Endothelial cell of umbilical vein (primary cell): ENCODE measurements around the gene ITPR1. TPM values are rescaled to one million over a fixed set of nuclear protein-coding genes. Genes with fewer than 3 reads are reported as not detected.

Experiments used
- BruUV-seq: library from RNA; stranded (reverse); fragments of 400-500 nt; replicated peaks from 2 replicates; lab custom pipeline; 2021; lab: Mats Ljungman, UMichigan
- CTCF ChIA-PET: fragments of 300-600, 350-600 bp; sonication (Branson Sonifier 250); formaldehyde crosslinking; loops from one replicate; lab custom pipeline; 2021; ENCODE audit warnings: antibody characterized with exemption, inconsistent platforms; lab: Charles Lee
- POLR2A ChIA-PET: fragments of 300-600, 350-600 bp; sonication (Branson Sonifier 250); formaldehyde crosslinking; loops from one replicate; lab custom pipeline; 2021; ENCODE audit warnings: antibody characterized with exemption, inconsistent platforms; lab: Charles Lee
- DNase-seq: peaks from one replicate; pipeline ENCODE4 v3.0.0-alpha.2; 2011; ENCODE audit warnings: low read depth, low spot score
- FAIRE-seq: peaks from 2 replicates; lab custom pipeline; 2011; peaks lifted over from hg19 to GRCh38; lab: Jason Lieb, UNC
- H2AFZ ChIP-seq: 2 replicates; pipeline ENCODE4 v1.6.0; 2012; ENCODE audit warnings: low read depth, low read length, control low read depth, inconsistent platforms
- H3K27ac ChIP-seq: 2 replicates; pipeline ENCODE4 v1.5.1; 2011; ENCODE audit warnings: low read depth, mild to moderate bottlenecking, control low read depth, low read length, moderate library complexity; ENCODE audit not compliant: insufficient read depth
- H3K27me3 ChIP-seq, 2 experiments: 2 replicates each; pipeline versions ENCODE4 v1.6.0 to v1.6.1; 2011; ENCODE audit warnings: low read length in 2 of 2, mixed read lengths in 1 of 2; ENCODE audit not compliant: control insufficient read depth in 2 of 2, insufficient read depth in 2 of 2
- H3K36me3 ChIP-seq, 2 experiments: 2 replicates in 1 of 2; 3 replicates in 1 of 2; pipeline ENCODE4 v1.5.1; 2011; ENCODE audit warnings: low read length in 2 of 2, mild to moderate bottlenecking in 1 of 2, moderate library complexity in 1 of 2; ENCODE audit not compliant: control insufficient read depth in 2 of 2, insufficient read depth in 2 of 2; ENCODE audit errors: extremely low read depth in 1 of 2
- H3K4me1 ChIP-seq: 3 replicates; pipeline ENCODE4 v1.5.1; 2011; ENCODE audit warnings: mild to moderate bottlenecking, low read length; ENCODE audit not compliant: control insufficient read depth, insufficient read depth; ENCODE audit errors: extremely low read depth
- H3K4me2 ChIP-seq: 2 replicates; pipeline ENCODE4 v1.6.1; 2011; ENCODE audit warnings: low read length, control low read depth, mixed read lengths; ENCODE audit not compliant: insufficient read depth
- H3K4me3 ChIP-seq, 3 experiments: fragments of 200-600 bp in 1 of 3; sonication (generic), shearing (Covaris generic) in 1 of 3; replicated peaks in 1 of 3; 2 replicates each; pipeline ENCODE4 v1.5.1; 2011 to 2016; ENCODE audit warnings: control low read depth in 3 of 3, low read length in 3 of 3, mild to moderate bottlenecking in 2 of 3, inconsistent platforms in 1 of 3, low read depth in 1 of 3, moderate library complexity in 1 of 3; ENCODE audit not compliant: insufficient read depth in 1 of 3
- H3K79me2 ChIP-seq: 2 replicates; pipeline ENCODE4 v1.6.0; 2012; ENCODE audit warnings: low read length, inconsistent platforms; ENCODE audit not compliant: control insufficient read depth, insufficient read depth
- H3K9ac ChIP-seq: replicated peaks from 2 replicates; pipeline ENCODE3; 2011; ENCODE audit warnings: low read length, control low read depth; ENCODE audit not compliant: insufficient read depth; ENCODE audit errors: extremely low read depth
- H3K9me1 ChIP-seq: replicated peaks from 3 replicates; pipeline ENCODE4 v1.6.0; 2011; ENCODE audit warnings: mild to moderate bottlenecking, low read length; ENCODE audit not compliant: control insufficient read depth, insufficient read depth; ENCODE audit errors: extremely low read depth
- H3K9me3 ChIP-seq: replicated peaks from 2 replicates; pipeline ENCODE4 v1.5.1; 2012; ENCODE audit warnings: low read length, inconsistent platforms; ENCODE audit not compliant: control insufficient read depth, insufficient read depth
- H4K20me1 ChIP-seq: replicated peaks from 2 replicates; pipeline ENCODE3; 2011; ENCODE audit warnings: mild to moderate bottlenecking, low read length; ENCODE audit not compliant: control insufficient read depth, insufficient read depth; ENCODE audit errors: extremely low read depth
- EZH2 ChIP-seq: IDR thresholded peaks from 2 replicates; pipeline ENCODE4 v1.6.1; 2012; ENCODE audit warnings: borderline replicate concordance, low read depth, mild to moderate bottlenecking, moderate library complexity, low read length, inconsistent platforms; ENCODE audit not compliant: severe bottlenecking
- FOS ChIP-seq: IDR thresholded peaks from 2 replicates; pipeline ENCODE4 v1.6.1; 2011; ENCODE audit warnings: mild to moderate bottlenecking, low read length, moderate library complexity, borderline replicate concordance; ENCODE audit not compliant: insufficient read depth
- JUN ChIP-seq: IDR thresholded peaks from 2 replicates; pipeline ENCODE4 v1.6.1; 2011; ENCODE audit warnings: borderline replicate concordance, low read depth; ENCODE audit not compliant: insufficient read length, insufficient read depth
- POLR2AphosphoS5 ChIP-seq: IDR thresholded peaks from 2 replicates; pipeline ENCODE4 v1.6.1; 2012; ENCODE audit warnings: low read depth, mild to moderate bottlenecking, control low read depth, low read length, moderate library complexity; ENCODE audit not compliant: insufficient read depth
- dilution Hi-C: fragments of 300-500 bp; cut with MboI; formaldehyde crosslinking; loops from one replicate; pipeline ENCODE4 v1.15.0; 2019; ENCODE audit warnings: low sequenced_read_pairs; ENCODE audit not compliant: extremely low pct_ligation_motif_present
- intact Hi-C: fragments of 100-400 bp; cut with micrococcal nuclease; formaldehyde crosslinking; loops from one replicate; pipeline ENCODE4 v1.10.0; 2022
- polyA plus RNA-seq, 4 experiments: library from polyadenylated mRNA; depleted of rRNA in 3 of 4; stranded (reverse) in 3 of 4; unstranded in 1 of 4; fragments of >200 nt; gene quantifications; 2 replicates each; pipeline versions ENCODE4 v1.2.1 to v1.2.3, GENCODE V29; 2011 to 2012; ENCODE audit warnings: missing spikeins in 1 of 4
- total RNA-seq: library from RNA; stranded (reverse); gene quantifications from 2 replicates; pipeline ENCODE4 v1.2.3, GENCODE V29; 2021
- TF ChIP-seq, protein P1 (sequence below): IDR thresholded peaks from 2 replicates; pipeline ENCODE4 v1.6.1; 2011; ENCODE audit not compliant: insufficient read depth, insufficient read length
- TF ChIP-seq, protein P2 (sequence below), 2 donors: IDR thresholded peaks; 1 replicate in 1 of 2; 2 replicates in 1 of 2; pipeline ENCODE4 v1.5.1; 2011; ENCODE audit warnings: low read length in 2 of 2, mild to moderate bottlenecking in 2 of 2, moderate library complexity in 2 of 2, control low read depth in 1 of 2, inconsistent platforms in 1 of 2, low read depth in 1 of 2; ENCODE audit not compliant: insufficient read depth in 1 of 2; ENCODE audit errors: extremely low read depth in 1 of 2

ITPR1 gene
- total and polyA plus RNA-seq, 2 donors (not counting 3 experiments of a cell fraction or from before 2014, with no cell fraction given), result 5.1 to 16.1 TPM

DNA sequence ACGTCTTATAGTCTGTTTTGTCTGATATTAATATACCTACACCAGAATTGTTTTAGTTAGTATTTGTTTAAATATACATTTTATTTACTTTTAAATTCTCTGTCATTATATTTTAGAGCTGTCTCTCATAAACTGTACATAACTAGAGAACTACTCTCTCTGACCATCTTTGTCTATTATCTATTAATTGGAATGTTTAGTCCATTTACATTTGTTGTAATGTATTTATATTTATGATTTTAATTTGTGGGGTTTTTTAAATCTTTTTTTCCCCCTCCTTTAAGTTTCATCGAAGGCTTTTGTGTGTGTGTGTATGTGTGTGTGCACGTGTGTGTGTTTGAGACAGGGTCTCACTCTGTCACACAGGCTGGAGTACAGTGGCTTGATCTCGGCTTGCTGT is 47.1 kb downstream of the ITPR1 start:
- Histone ChIP-seq H3K79me2 (no peaks in the 10 kb centered on the region), H3K27ac (no peak overlapping the region), H3K4me2 (no peak overlapping the region), H3K9me3 (no peaks in the 10 kb centered on the region), H2AFZ (no peak overlapping the region), H4K20me1 (no peaks in the 10 kb centered on the region), H3K27me3 (no peaks in the 10 kb centered on the region), H3K36me3 (no peaks in the 10 kb centered on the region), H3K9me1 (no peaks in the 10 kb centered on the region), H3K4me3 (no peak overlapping the region), H3K9ac (no peak overlapping the region), H3K4me1 (no peaks in the 10 kb centered on the region)
- no peak for DNase-seq
- ChIA-PET CTCF (no interaction called here), POLR2A (no interaction called here)
- no peak for TF ChIP-seq POLR2AphosphoS5
- BruUV-seq, result no TSS peak
- intact Hi-C loops, result no loop called here
- dilution Hi-C loops, result no loop called here
- FAIRE-seq, result no peak

DNA sequence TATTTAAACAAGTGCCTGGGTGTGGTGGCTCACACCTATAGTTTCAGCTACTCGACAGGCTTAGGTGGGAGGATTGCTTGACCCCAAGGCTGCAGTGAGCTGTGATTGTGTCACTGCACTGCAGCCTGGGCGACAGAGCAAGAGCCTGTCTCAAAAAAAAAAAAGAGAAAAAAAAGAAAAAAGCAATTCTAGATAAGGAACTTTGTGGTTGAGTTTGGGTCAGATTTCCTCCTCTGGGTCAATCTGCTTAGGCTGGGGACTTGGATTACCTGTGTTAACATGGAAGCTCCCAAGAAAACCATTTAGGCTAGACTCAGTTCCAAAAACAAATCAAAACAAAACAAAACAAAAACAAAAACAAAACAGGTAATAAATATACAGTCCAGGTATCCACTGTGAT is 50.0 kb downstream of the ITPR1 start:
- POLR2A ChIA-PET, result no interaction called here
- no peak for DNase-seq
- Histone ChIP-seq H3K9me1 (no peaks in the 10 kb centered on the region), H3K4me1 (no peaks in the 10 kb centered on the region), H3K79me2 (no peaks in the 10 kb centered on the region), H3K9me3 (no peaks in the 10 kb centered on the region), H3K27ac (no peak overlapping the region), H4K20me1 (no peaks in the 10 kb centered on the region), H3K4me3 (no peak overlapping the region), H3K27me3 (no peaks in the 10 kb centered on the region), H3K36me3 (no peaks in the 10 kb centered on the region), H3K9ac (no peak overlapping the region), H2AFZ (no peak overlapping the region), H3K4me2 (no peak overlapping the region)
- CTCF ChIA-PET, result interaction anchor here (0.6 to 2.6 kb wide), 3 partner anchors 10 to 75 kb away, joined by 3 to 9 read pairs (median 4); no protein-coding TSS in a partner anchor
- no peak for FAIRE-seq
- intact Hi-C loops (no loop called here), dilution Hi-C loops (no loop called here)
- TF ChIP-seq JUN (no peak), EZH2 (no peak), FOS (no peak)
- TF ChIP-seq, protein P1, sequence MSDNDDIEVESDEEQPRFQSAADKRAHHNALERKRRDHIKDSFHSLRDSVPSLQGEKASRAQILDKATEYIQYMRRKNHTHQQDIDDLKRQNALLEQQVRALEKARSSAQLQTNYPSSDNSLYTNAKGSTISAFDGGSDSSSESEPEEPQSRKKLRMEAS, result no peak
- TF ChIP-seq, protein P2, sequence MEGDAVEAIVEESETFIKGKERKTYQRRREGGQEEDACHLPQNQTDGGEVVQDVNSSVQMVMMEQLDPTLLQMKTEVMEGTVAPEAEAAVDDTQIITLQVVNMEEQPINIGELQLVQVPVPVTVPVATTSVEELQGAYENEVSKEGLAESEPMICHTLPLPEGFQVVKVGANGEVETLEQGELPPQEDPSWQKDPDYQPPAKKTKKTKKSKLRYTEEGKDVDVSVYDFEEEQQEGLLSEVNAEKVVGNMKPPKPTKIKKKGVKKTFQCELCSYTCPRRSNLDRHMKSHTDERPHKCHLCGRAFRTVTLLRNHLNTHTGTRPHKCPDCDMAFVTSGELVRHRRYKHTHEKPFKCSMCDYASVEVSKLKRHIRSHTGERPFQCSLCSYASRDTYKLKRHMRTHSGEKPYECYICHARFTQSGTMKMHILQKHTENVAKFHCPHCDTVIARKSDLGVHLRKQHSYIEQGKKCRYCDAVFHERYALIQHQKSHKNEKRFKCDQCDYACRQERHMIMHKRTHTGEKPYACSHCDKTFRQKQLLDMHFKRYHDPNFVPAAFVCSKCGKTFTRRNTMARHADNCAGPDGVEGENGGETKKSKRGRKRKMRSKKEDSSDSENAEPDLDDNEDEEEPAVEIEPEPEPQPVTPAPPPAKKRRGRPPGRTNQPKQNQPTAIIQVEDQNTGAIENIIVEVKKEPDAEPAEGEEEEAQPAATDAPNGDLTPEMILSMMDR (IDR thresholded peaks at IDR 0.05; ENCODE audit: extremely low read depth in 1 of 2, insufficient read depth in 1 of 2, low read depth in 1 of 2, low read length in 2 of 2), result no peak
- BruUV-seq, result no TSS peak
